Occipital lobe (tissue), 2 donors: ENCODE measurements around the gene PLCL2. TPM values are rescaled to one million over a fixed set of nuclear protein-coding genes. Genes with fewer than 3 reads are reported as not detected.
"Not testable (repeated sequence)": the region's sequence is repeated elsewhere in the genome, so short reads cannot be mapped to it uniquely, and the experiment has no call there.

Experiments
- DNase-seq: peaks from one replicate; lab custom pipeline; 2025; lab: John Stamatoyannopoulos, UW
- total RNA-seq: library from RNA; depleted of rRNA; stranded (reverse); fragments of >200 nt; gene quantifications from one replicate; pipeline ENCODE4 v1.2.3, GENCODE V29; 2014

PLCL2 gene
- total RNA-seq, 1 donor from 2014 or later = 128 TPM

DNA sequence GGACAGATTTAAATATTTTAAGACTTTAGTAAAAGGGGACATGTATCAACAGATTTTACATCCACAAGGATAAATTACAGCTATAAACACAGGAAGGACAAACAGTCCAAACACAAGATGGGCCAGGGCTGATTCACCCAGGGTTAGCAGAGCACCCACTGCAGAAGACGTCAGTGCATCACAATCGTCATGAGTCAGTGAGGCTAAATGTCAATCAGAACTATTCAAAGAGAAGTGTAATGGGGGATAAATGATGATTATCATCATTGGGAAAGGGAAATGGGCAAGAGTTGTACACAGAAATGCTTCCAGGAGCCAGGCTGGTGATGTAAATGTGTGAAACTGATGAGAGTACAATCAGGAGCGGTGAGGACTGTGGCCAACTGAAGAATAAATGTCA, 226.8 kb downstream of the PLCL2 start:
- no peak for DNase-seq

DNA sequence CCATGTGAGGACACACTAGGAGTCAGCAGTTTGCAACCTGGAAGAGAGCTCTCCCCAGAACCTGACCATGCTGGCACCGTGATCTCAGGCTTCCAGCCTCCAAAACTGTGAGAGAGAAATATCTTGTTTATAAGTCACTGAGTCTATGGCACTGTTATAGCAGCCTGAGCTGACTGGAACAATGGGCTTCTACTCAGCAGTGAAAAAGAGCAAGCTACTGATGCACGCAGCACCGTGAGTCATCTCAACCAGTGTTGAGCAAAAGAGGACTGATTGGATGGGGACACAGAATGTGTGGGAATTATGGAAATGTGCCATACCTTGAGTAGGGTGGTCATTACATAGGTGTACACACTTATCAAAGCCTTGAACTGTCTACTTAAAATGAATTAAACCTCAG, 230.4 kb downstream of the PLCL2 start:
- no peak for DNase-seq

GRCh38 chr3:17116007-17116600, 231.3 kb downstream of the PLCL2 start:
- DNase-seq = no peak

DNA sequence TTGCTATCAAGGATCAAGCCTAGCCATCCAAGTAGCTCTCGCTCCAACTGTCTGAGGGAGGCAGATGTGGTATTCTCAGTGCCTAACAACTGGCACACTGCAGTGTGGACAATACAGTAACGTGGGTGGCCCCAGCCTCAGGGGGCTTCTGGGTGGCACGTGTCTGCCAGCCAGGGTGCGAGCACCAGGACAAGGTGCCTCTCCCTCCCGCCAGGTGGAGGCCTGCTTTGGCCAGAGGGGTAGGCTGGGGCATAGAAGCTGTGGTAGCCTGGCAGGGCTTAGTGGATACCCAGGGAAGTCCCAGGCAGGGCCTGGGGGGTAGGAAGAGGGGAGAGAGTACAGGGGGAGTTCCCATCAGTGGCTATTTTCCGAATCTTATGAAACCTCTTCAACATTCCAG, 234.0 kb downstream of the PLCL2 start:
- no peak for DNase-seq

DNA sequence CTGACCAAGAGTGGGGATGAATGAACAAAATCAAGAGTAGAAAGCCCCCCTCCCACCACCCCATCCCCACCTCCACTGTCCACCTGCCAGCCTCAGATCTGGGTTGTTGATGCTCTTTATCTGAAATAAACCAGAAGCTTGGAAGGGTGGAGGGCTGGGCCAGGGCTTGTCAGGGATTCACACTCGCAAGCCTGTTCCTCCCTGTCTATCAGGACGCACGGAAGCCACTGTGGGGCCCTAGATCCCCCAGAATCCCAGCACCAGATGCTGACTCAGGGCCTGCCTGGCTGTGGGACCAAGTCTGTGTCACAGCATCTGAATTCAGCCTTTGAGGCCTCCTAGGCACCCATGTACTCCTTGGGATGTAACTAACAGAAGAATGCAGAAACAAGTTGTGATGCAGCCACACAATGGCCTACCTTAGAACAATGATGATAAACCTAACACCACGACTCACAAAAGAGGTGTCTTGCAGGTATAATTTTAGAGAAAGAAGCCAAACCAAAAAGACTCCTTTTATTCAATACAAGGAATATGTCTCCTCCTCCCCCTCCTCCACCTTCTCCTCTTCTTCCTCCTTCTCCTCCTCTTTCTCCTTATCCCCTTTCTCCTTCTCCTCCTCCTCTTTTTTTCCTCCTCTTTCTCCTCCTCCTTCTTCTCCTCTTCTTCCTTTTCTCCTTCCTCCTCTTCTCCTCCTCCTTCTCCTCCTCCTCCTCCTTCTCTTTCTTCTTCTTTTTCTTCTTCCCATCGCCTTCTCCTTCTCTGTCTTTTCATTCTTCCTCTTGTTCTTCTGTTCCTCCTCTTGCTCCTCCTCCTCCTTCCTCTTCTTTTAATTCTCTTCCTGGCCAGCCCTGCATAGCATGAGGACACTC, 234.7 kb downstream of the PLCL2 start:
- DNase-seq = no peak

GRCh38 chr3:17120115-17120514, 235.4 kb downstream of the PLCL2 start:
- no peak for DNase-seq

- DNase-seq = no peak
Observed at GRCh38 chr3:17121336-17121735, 236.6 kb downstream of the PLCL2 start.

GRCh38 chr3:17122758-17123157, 238.0 kb downstream of the PLCL2 start:
- DNase-seq = no peak

DNA sequence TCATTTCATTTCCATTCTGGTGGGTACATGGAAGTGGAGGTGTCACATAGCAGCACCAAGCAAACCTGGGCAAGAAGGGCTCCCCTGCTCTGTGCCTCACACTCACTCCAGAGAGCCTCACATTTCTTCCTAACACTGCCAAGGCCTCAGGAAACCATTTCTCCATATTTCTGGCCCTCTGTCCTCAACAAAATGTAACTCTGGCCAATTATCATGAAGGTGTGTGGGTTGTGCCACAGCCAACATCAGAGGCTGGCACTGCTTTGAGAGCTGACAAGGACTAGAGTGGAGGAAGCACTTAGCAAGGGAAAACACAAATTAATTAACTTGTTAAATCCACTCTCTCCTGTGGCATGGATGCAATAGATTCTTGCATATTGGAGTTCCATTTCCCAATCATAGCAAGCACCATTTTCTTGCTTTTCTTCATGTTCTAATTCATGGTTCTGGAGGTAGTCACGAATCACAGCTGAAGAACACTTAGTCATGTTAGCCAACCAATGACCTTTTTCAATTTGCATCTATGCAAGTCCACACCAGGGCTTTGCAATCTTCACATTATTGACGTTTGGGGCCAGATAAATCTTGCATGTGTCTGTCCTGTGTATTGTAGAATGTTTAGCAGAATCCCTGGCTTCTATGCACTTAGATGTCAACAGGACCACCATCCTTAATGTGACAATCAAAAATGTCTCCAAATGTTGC, 241.1 kb downstream of the PLCL2 start:
- DNase-seq = no peak

DNA sequence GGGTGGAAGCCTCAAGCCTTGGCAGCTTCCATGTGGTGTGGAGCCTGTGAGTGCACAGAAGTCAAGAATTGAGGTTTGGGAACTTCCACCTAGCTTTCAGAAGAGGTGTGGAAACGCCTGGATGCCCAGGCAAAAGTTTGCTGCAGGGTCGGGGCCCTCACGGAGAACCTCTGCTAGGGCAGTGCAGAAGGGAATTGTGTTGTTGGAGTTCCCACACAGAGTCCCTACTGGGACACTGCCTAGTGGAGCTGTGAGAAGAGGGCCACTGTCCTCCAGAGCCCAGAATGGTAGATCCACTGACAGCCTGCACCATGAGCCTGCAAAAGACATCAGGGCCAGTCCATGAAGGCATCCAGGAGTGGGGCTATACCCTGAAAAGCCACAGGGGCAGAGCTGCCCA, 243.9 kb downstream of the PLCL2 start:
- DNase-seq = not testable (repeated sequence)

DNA sequence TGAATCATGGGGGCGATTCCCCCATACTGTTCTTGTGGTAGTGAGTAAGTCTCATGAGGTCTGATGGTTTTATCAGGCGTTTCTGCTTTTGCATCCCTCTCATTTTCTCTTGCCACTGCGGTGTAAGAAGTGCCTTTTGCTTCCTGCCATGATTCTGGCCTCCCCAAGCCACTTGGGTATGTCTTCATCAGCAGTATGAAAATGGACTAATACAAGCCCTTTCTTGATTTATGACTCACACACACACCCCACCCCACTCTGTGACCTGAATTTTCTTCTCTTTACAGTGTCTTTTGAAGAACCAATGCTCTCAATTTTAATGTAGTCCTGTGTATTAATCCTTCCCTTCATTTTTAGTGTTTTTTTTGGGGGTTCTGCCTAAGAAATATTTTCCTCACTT, 244.8 kb downstream of the PLCL2 start:
- no peak for DNase-seq

- no peak for DNase-seq
Observed at GRCh38 chr3:17130956-17131355, 246.2 kb downstream of the PLCL2 start.

DNA sequence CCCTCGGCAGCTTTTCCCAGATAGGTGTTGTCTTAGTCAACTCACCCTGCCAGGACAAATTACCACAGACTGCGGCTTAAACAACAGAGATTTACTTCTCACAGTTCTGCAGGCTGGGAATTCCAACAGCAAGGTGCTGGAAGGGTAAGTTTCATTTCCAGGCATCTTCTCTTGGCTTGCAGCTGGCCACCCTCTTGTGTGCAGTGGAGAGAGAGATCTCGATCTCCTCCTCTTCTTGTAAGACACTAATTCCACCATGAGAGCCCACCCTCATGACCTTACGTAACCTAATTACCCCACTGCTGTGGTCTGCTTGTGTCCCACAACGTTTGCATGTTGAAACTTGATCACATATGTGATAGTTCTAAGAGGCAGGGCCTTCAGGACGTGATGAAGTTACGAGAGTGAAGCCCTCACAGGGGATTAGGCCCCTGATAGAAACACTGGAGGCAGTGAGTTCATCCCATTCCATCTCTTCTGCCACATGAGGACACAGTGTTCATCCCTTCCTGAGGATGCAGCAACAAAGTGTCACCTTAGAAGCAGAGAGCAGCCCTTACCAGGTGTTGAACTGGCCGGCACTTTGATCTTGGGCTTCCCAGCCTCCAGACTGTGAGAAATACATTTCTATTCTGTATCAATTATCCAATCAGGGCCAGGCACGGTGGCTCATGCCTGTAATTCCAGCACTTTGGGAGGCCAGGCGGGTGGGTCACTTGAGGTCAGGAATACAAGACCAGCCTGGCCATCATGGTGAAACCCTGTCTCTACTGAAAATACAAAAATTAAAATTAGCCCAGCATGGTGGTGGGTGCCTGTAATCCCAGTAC, 247.7 kb downstream of the PLCL2 start:
- no peak for DNase-seq

GRCh38 chr3:17133632-17134545, 249.1 kb downstream of the PLCL2 start:
- DNase-seq = no peak

DNA sequence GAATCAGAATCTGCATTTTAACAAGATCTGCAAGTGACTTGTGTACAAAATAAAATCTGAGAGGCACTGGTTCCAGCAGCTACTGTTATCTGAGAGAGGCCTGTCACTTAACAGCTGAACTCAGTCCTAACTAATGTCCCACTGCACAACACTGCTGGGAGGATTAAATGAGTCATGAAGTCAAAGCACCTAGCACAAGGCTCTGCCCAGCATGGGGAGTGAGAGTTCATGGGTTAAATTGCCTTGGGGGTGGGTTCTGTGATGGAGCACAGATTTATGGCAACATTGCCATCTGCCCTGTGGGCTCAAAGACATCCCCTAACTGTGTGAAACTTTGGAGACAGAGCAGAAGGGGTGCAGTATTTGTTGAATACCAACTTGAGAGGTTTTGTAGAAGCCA, 250.9 kb downstream of the PLCL2 start:
- DNase-seq = no peak

- DNase-seq = no peak
Observed at GRCh38 chr3:17136136-17136721, 251.5 kb downstream of the PLCL2 start.

GRCh38 chr3:17137321-17137826, 252.6 kb downstream of the PLCL2 start:
- no peak for DNase-seq

DNA sequence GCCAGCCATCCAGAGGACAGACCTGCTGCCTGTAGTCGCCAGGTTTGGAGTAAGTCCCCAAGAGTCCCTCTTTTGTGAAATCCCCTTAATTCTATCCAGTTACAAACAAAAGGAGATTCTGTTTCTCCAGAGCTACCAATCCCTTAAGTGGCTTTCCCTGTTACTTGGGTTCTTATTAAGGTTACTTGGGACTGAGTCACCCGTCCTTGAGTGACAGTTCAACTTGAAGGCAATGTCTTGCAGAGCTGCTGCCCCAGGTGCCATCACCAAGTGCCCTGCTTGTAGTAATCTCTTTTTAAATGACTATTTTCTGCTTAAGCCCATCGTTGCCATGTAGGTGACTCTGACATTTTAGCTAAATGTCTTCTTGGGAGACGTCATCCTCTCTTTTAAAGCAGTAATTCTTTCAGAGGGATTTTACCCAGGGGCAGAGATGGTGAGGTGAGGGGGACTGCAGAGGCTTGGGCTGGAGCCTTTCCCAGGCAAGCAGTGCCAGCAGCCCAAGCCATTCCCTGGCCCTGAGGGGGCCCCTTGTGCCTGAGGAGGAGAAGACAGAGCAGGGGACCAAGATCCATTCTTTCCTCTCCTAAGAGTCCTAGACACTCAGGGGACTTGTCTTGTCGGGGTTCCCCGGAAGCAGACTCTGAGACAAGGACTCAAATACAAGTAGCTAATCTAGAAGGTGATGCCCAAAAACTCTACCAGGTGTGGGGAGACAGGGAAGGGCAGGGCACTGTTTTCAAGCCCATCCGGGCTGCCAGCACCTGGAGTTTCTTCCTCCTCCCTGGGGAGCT, 253.7 kb downstream of the PLCL2 start:
- DNase-seq = no peak
